HFF-Myc (cell line): ENCODE measurements around the gene RAF1.
"Not testable (repeated sequence)": the region's sequence is repeated elsewhere in the genome, so short reads cannot be mapped to it uniquely, and the experiment has no call there.

Experiments
- DNase-seq: peaks from one replicate; pipeline ENCODE4 v3.0.0-alpha.2; 2011; ENCODE audit warnings: low read depth; ENCODE audit errors: extremely low read depth
- H3K4me3 ChIP-seq: replicated peaks from 2 replicates; pipeline ENCODE4 v1.5.1; 2011; ENCODE audit warnings: low read depth, mild to moderate bottlenecking, control low read depth, low read length
- CTCF ChIP-seq: IDR thresholded peaks from 2 replicates; pipeline ENCODE4 v1.5.1; 2012; ENCODE audit warnings: mild to moderate bottlenecking, low read depth, low read length, control low read depth; ENCODE audit errors: missing control alignments

The RAF1 gene

DNA sequence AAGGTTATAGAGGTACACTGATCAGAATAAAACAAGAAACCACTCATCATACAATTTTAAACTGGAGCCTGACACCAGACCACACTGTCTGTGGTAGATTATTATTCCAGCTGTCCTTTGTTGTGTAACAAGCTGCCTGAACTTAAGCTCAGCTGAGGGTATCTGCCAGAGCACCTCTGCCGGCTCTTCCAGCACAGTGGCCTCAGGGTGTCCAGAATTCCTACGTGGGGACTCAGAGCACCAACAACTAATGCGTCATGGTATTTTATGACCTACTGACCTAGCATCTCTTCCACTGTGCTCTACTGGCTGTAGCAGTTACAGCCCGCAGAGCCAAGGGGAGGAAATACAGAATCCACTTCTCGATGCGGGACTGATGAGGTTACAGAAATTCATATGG, 15.6 kb upstream of the RAF1 start:
- TF ChIP-seq CTCF = no peak
- no peak overlapping the region for H3K4me3 ChIP-seq
- no peak for DNase-seq

- no peak for DNase-seq
- no peak for TF ChIP-seq CTCF
- H3K4me3 ChIP-seq = no peak overlapping the region
Measured at GRCh38 chr3:12677616-12678015, 13.7 kb upstream of the RAF1 start.

DNA sequence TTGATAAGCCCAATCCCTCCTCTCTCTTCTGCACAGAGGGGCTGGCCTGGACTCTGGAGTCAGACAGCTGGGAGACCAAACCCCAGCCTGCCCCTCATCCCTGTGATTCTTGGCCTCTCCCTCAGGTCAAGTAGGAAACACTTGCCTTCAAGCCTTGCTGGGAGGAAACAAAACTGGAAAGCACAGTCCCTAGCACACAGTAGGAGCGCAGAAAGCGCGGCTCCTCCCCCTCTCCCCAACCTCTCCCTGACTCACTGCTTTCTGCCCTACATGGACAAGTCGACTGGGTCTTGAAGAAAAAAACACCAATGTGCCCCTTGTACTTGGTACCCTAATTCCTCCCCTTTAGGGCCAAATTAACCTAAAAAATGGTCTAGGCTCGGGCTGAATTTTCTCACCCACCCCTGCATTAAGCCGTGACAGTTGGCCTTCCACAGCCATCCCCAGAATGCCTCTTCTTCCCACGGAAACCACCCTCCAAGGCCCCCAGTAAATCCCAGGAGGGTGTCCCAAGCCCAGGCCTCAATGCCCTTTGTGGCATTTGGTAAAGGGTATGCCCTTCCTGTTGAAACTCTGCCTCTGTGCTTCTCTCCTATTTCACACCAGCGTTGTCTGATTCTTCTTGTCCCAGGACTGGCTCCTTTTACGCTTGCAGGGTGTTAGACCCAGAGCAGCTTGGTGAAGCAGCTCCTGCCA, 11.3 kb upstream of the RAF1 start:
- no peak for DNase-seq
- no peak for TF ChIP-seq CTCF
- H3K4me3 ChIP-seq = no peak overlapping the region

- not testable (repeated sequence) for H3K4me3 ChIP-seq, DNase-seq
Measured at GRCh38 chr3:12673956-12674736, 10.2 kb upstream of the RAF1 start.

DNA sequence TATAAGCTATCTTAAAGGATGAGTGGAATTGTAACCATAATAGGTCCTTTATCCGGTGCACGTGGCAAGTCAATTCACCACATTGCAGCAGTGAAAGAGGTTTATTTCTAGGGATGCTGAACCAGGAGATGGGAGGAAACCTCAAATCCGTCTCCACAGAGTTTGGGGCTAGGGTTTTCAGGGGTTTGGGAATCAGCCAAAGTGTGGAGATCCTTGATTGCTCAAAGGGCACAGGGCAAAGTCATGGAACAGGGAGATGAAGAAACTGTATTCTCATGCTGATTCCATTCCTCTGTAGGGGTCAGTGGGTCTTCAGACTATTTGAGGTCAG, 7.2 kb upstream of the RAF1 start:
- no peak for DNase-seq
- TF ChIP-seq CTCF = no peak
- H3K4me3 ChIP-seq = no peak overlapping the region

GRCh38 chr3:12670365-12671119, 6.6 kb upstream of the RAF1 start:
- no peak overlapping the region for H3K4me3 ChIP-seq
- TF ChIP-seq CTCF = no peak
- DNase-seq = no peak

- no peak for DNase-seq
- TF ChIP-seq CTCF = no peak
Measured at GRCh38 chr3:12663401-12663935, 449 bp downstream of the RAF1 start.

More at GRCh38 chr3:12663401-12663935, 449 bp downstream of the RAF1 start:
- H3K4me3 ChIP-seq = peak overlapping the region; percentile 92
